GM18870 (cell line): ENCODE data around the gene RUVBL2.

Experiments
- ATAC-seq: cut with Tn5 transposase; IDR thresholded peaks from one replicate; pipeline ENCODE4 v1.9.1; 2021; ENCODE audit warnings: moderate library complexity; ENCODE audit not compliant: unreplicated experiment

RUVBL2 gene

DNA sequence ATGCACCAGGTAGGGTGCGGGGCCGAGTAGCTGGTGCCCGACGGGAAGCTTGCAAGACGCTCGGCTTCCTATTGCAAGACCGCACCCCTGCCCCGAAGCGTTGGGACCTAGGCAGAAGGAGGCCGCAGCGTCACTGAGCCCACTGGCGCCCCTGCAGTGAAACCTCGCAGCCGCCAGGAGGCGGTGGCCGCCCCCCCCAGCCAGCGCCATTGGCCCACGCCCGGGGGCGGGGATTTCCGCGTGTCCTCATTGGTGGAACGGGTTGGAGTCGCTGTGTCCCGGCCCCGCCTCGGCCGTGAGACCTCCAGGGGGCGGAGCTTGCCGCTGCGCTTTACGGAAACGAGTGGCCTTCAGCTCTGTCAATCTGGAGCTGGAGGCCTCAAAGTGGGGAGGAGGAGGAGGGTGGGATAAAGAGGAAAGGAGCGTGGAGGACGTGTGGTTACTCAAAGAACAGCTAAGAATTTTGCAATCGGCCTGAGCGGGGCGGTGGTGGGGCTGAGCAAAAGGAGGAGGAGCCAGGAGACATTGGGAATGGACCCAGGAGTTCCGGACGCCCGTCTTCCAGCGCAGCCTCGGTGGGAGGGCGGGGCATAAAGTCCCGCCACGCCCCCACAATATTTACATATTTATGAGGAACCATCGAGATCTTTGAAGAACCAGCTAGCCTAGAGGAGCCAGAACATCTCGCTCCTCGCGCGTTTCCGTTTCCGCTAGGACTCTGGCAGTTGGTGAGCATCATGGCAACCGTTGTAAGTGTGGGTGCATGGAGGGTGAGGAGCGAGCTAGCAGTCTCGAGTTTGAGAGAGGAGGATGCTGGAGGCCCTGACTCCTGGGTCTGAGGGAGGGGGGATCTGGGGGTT, at the start of gene RUVBL2, which contains the start of gene GYS1:
RUVBL2 (plus strand) TSS at position 713 of the 860 bp plus-strand sequence; CDS start at position 738, 25 bp downstream.
GYS1 (minus strand) TSS at position 135 of the 860 bp plus-strand sequence. CDS start 197 bp downstream, outside the sequence.
- ATAC-seq, result peak; percentile 81

DNA sequence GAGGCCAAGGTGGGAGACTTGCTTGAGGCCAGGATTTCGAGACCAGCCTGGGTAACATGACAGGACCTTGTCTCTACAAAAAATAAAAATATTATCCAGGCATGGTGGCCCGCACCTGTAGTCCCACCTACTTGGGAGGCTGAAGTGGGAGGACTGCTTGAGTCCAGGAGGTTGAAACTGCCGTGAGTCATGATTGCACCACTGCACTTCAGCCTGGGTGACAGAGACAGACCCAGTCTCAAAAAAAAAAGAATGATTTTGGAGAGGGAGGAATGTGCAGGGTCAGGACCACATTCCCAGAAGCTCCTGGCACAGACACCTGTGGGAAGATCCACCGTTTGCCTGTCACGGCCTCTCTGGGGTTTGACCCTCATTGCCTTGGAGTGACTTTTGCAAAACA, 48.3 kb upstream of the RUVBL2 start:
- no peak for ATAC-seq

DNA sequence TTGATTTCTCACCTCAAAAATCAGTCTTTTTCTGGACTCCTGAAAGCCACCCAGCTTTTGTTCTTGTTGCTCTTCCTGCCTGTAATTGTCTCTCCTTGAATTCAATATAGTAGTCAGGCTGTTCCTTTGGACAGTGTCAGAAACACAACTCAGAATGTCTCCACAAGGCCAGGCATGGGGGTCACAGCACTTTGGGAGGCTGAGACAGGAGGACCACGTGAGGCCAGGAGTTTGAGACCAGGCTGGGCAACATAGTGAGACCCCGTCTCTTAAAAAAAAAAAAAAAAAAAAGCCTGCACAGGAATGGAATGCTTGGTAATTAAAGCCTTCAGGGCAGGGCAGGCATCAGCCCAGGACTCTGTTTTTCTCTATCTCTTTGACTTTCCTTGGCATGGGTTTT, 47.9 kb upstream of the RUVBL2 start:
- no peak for ATAC-seq

DNA sequence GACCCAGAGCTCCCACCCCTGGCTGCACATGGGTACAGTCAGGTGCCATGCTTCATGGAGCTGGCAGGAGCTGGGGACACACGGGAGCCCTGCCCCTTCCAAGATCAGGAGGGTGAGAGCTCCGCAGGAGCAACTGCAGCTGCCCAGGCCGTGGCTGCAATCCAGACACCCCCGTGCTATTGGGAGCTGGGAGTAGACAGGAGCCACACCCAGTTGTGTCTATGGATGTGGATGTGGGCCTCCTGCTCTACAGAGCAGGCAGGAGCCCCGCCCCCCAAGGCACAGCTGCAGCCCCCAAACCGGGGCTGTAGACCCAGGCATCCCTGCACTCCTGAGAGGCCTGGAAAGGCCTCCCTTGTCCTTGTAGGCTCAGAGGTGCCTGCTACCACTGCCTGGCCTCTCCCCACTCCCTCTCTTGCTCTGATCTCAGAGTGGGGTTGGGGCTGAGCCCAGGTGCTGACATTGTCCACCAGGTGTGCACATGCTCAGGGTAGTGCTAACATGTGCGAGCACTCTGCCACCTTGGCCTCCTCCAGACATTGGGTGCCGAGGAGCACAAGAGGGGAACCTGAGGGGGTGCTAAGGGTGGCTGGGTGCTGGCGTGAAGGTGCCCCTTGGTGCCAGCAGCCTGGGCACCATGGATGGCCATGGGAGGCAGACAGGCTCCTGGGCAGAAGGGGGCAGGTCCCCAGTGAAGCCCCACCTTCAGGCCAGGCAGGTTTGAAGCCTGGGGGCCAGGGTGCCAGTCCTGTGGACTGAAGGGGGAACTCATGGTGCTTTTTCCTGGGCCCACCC, 47.0 kb upstream of the RUVBL2 start:
- ATAC-seq, result no peak

DNA sequence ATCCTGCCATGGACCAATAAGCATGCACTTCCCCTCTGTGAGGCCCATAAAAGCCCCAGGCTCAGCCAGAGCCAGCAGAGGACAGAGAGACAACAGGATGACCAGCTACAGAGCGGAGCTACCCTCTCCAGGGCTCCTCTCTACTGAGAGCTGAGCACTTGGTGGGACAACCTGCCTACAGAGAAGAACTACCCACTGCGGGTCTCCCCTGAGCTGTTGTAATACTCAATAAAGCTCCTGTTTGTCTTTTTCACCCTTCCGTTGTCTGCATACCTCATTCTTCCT, 46.5 kb upstream of the RUVBL2 start:
- no peak for ATAC-seq

DNA sequence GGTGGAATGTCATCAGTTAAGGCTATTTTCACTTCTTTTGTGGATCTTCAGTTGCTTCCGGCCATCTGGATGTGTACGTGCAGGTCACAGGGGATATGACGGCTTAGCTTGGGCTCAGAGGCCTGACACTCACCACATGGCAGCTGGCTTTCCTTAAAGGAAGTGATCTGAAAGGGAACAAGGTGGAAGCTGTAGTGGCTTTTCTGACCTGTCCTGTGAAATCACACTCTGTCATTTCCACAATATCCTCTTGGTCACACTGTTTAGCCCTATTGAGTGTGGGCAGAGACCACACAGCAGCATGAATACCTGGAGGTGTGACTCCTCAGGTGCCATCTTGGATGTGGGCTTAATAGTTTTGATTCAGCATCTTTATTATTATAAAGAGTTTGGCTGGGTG, 43.5 kb upstream of the RUVBL2 start:
- no peak for ATAC-seq

DNA sequence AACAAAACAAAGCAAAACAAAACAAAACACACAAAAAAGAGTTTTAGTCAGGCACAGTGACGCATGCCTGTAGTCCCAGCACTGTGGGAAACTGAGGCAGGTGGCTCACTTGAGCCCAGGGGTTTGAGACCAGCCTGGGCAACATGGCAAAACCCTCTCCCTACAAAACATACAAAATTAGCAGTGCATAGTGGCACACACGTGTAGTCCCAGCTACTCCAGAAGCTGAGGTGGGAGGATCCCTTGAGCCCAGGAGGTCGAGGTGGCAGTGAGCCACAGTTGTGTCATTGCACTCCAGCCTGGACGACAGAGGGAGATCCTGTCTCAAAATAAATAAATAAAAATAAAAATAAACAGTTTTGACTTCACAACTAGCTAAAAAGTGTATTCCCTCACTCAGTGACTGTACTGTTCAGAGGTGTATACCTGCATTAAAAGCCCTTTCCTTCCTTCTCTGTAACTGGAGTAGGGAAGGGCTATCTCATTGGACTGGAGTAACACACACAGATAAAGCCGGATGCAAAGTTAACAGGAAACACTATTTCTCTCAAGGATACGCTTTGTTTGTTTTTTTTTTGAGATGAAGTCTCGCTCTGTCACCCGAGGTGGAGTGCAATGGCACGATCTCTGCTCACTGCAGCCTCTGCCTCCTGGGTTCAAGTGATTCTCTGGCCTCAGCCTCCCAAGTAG, 42.7 kb upstream of the RUVBL2 start:
- ATAC-seq, result no peak

DNA sequence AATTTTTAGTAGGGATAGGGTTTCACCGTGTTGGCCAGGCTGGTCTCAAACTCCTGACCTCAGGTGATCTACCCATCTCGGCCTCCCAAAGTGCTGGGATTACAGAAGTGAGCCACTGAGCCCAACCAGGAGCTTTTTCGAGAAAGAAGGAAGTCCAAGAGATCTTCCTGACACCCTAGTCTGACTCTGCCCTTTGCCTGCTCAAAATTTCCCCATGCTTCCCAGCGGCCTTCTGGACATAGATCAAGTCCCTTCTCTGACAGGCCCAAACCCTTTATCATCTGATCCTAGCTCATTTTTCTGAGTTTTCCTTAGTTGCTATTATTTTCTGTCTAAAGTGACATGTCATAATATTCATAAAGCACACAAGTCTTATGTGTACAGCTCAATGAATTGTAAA, 40.5 kb upstream of the RUVBL2 start:
- ATAC-seq, result no peak

DNA sequence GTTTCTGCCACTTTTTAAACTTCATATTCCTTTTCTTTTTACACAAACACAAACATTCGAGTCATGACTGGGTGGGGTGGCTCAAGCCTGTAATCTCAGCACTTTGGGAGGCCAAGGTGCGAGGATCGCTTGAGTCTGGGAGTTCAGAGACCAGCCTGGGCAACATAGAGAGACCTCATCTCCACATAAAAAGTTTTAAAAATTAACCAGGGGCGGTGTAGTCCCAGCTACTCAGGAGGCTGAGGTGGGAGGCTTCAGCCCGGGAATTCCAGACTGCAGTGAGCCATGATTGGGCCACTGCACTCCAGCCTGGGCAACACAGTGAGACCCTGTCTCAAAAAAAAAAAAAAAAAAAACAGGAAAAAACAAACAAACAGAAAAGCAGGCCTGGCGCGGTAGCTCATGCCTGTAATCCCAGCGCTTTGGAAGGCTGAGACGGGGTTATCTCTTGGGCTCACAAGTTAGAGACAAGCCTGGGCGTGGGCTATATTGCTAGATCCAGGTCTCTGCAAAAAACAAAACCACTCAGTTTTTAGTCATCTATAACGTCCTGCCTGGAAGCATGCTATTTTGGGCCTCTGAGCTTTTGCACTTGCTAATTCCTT, 39.6 kb upstream of the RUVBL2 start:
- peak; percentile 19 for ATAC-seq

DNA sequence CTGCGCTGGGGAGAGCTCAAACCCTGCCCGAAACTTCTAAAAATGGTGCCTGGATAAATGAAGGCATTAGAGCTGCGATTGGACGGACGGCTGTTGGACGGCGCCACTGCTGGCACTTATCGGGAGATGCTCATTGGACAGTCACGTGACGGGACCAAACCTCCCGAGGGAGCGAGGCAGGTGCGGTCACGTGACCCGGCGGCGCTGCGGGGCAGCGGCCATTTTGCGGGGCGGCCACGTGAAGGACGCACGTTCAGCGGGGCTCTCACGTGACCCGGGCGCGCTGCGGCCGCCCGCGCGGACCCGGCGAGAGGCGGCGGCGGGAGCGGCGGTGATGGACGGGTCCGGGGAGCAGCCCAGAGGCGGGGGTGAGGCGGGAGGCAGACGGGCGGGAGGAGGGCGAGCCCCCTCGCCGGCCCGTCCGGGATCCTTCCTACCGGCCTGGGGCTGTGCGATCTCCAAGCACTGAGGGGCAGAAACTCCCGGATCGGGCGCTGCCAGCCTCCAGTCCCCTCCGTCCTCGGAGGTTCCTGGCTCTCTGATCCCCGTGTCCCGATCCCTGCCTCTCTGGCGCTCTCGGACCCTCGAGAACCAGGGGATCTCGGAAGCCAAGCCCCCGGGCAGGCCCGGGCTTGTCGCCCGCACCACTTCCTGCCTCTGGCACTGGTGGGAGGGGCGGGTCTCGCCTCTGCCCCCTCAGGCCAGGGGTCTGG, 38.9 kb upstream of the RUVBL2 start, which contains the start of gene BAX:
BAX (plus strand) TSS at position 281 of the 713 bp plus-strand sequence; CDS start at position 335, 54 bp downstream.
- peak; percentile 65 for ATAC-seq

DNA sequence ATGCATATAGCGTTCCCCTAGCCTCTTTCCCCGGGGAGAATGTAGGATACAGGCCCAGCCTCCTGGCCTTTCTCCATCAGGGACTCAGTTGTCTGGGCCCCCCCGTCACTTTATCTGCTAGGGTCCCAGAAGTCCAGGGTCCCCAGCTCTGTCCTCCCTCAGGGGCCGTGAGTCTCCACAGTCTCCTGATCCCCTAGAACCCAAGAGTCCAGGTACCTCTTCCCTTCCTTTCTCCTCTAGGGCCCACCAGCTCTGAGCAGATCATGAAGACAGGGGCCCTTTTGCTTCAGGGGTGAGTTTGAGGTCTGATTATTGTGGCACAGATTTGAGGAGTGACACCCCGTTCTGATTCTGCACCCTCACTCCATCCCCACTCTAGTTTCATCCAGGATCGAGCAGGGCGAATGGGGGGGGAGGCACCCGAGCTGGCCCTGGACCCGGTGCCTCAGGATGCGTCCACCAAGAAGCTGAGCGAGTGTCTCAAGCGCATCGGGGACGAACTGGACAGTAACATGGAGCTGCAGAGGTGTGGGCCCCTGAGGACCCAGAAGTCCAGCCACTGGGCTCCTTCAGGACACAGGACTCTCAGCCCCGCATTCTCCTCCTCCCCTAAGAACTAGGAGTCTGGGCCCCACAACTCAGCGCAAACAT, 38.3 kb upstream of the RUVBL2 start:
- ATAC-seq, result no peak

DNA sequence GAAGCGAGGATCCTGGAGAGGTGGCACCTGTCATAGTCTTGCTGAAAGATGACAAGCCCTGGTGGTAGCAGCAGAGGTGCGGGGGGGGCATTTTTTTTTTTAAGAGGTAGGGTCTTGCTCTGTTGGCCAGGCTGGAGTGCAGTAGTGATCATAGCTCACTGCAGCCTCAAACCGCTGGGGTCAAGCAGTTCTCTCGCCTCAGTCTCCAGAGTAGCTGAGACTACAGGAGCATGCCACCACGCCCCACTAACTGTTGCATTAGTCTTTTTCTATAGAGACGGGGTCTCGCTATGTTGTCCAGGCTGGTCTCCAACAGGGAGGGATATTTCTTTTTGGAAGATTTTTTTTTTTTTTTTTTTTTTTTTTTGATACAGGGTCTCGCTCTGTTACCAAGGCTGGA, 35.7 kb upstream of the RUVBL2 start:
- ATAC-seq, result no peak

DNA sequence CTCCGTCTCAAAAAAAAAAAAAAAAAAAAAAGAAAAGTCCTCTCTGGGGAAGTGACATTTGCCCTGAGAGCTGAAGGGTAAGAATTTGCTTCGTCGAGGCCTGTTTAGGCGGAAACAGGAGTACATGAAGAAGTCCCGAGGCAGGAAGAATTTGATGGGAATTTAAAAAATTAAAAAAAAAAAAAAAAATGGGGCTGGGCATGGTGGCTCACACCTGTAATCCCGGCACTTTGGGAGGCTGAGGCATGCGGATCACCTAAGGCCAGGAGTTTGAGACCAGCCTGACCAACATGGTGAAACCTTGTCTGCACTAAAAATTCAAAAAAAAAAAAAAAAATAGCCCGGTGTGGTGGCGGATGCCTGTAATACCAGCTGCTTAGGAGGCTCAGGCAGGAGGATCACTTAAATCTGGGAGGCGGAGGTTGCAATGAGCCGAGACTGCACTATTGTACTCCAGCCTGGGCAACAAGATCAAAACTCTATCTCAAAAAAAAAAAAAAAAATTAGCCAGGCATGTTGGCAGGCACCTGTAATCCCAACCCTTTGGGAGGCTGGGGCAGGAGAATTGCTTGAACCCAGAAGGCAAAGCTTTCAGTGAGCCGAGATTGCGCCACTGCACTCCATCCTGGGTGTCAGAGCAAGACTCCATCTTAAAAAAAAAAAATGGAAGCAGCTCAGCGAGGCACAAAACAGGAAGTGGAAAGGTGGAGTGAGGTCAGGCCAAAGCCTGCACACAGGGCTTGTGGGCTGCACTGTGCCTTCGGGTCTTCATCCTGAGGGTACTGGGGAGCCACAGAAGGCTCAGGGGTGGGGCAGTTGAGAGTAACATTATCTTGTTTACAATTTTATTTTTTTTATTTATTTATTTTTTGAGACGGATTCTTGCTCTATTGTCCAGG, 34.1 kb upstream of the RUVBL2 start:
- ATAC-seq, result no peak

DNA sequence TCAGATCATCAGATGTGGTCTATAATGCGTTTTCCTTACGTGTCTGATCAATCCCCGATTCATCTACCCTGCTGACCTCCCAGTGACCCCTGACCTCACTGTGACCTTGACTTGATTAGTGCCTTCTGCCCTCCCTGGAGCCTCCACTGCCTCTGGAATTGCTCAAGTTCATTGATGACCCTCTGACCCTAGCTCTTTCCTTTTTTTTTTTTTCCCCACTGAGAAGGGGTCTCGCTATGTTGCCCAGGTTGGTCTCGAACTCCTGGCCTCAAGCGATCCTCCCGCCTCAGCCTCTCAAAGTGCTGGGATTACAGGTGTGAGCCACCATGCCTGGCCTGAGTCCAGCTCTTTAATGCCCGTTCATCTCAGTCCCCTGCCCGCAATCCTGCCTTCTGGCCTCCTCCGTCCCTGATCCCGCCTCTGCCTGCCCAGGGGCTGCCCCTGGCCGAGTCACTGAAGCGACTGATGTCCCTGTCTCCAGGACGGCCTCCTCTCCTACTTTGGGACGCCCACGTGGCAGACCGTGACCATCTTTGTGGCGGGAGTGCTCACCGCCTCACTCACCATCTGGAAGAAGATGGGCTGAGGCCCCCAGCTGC, 32.5 kb upstream of the RUVBL2 start:
- no peak for ATAC-seq

DNA sequence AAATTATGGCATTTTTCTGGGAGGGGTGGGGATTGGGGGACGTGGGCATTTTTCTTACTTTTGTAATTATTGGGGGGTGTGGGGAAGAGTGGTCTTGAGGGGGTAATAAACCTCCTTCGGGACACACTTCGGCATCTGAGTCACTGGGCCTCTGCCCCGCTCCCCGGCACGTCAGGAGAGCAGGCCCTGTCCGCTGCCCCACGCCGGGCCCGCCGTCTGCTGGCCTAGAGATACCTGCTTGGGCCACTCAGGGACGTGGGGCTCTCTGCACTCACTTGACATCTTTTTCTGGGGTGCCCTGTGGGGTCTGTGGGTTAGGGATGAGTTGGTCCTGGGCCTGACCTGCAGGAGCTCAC, 32.0 kb upstream of the RUVBL2 start:
- no peak for ATAC-seq

DNA sequence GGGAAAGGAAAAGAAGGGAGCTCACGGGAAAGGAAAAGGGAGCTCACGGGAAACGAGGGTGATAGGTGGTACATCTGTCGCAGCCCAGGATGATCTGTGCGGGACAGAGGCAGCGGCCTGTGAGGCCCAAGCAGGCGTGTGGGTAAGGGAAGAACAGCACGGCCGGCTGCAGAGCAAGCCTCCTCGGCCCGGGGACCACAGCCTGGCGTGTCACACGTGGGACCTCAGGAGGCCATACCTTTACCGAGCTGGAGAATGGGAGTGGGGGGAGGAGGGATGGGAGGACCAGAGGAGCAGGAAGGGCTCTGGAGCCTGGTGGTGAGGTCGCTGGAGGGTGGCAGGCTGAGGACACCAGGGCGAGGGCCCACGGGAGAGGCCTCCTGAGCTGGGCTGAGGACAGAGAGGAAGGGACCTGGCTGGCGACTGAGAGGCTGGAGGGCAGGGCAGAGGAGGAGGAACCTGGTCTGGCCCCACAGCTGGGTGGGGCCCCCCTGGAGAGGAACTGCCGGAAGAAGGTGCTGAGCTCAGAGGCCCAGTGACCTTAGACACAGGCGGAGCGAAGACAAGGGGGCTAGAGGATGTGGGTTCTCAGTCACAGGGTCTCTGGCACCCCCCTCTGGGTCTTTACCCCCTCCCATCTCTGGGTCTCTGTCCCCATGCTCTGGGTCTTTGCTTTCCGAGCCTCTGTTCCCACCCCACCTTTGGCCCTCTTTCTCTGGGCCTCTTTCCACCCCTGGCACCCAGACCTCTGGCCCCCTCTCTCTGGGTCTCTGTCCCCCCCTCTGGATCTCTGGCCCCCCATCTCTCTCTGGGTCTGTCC, 31.4 kb upstream of the RUVBL2 start:
- no peak for ATAC-seq

DNA sequence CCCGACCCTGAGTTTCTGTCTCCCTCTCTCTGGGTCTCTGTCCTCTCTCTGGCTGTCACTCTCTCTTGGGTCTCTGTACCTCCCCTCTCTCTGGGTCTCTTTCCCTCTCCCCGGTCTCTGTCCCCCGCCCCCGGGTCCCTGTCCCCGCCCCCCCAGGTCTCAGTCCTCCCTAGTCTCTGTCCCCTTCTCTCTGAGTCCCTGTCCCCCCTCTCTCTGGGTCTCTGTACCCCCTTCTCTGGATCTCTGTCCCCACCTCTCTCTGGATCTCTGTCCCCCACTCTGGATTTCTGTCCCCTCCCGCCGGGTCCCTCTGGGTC, 30.9 kb upstream of the RUVBL2 start:
- ATAC-seq, result no peak
